Caki2 (cell line): Measurements from ENCODE around the gene SUCO. TPM values are rescaled to one million over a fixed set of nuclear protein-coding genes. Genes with fewer than 3 reads are reported as not detected.
A peak's percentile ranks its signal among the peaks of the same experiment; 100 is the strongest.
"Not testable (repeated sequence)": the region's sequence is repeated elsewhere in the genome, so short reads cannot be mapped to it uniquely, and the experiment has no call there.

Experiments
- DNase-seq: peaks from one replicate; pipeline ENCODE4 v3.0.0-alpha.2; 2015; ENCODE audit warnings: low read depth
- in situ Hi-C: cut with HindIII; loops from 2 replicates; pipeline ENCODE4 v1.10.0; 2016; ENCODE audit warnings: low sequenced_read_pairs, low pct_unique_long_range_greater_than_20kb, mixed read lengths
- total RNA-seq: library from RNA; depleted of rRNA; stranded (reverse); fragments of >200 nt; shearing (Covaris generic); gene quantifications from 2 replicates; pipeline ENCODE4 v1.2.3, GENCODE V29; 2014; ENCODE audit warnings: low replicate concordance

SUCO gene
- total RNA-seq, 1 experiment from 2014 or later, result 8.9 TPM

GRCh38 chr1:172589553-172589952 is 56.6 kb downstream of the SUCO start:
- in situ Hi-C loops, result no loop called here
- no peak for DNase-seq

GRCh38 chr1:172591429-172591828 is 58.5 kb downstream of the SUCO start:
- DNase-seq, in situ Hi-C loops: not testable (repeated sequence)

GRCh38 chr1:172595066-172595465 is 62.1 kb downstream of the SUCO start:
- in situ Hi-C loops, DNase-seq: not testable (repeated sequence)

GRCh38 chr1:172596782-172597181 is 63.8 kb downstream of the SUCO start:
- DNase-seq, in situ Hi-C loops: not testable (repeated sequence)

- in situ Hi-C loops, result no loop called here
- DNase-seq, result no peak
Measured at GRCh38 chr1:172599912-172600311, 67.0 kb downstream of the SUCO start.

GRCh38 chr1:172600615-172601014 is 67.7 kb downstream of the SUCO start:
- DNase-seq, result no peak
- in situ Hi-C loops, result no loop called here

- in situ Hi-C loops, result no loop called here
Measured at GRCh38 chr1:172601046-172601630, 68.2 kb downstream of the SUCO start.

GRCh38 chr1:172602706-172603105 is 69.8 kb downstream of the SUCO start:
- DNase-seq, result no peak
- in situ Hi-C loops, result no loop called here

More at GRCh38 chr1:172601046-172601630, 68.2 kb downstream of the SUCO start:
- no peak for DNase-seq

GRCh38 chr1:172603816-172604215 is 70.9 kb downstream of the SUCO start:
- in situ Hi-C loops, result no loop called here
- DNase-seq, result no peak

- in situ Hi-C loops, result no loop called here
- DNase-seq, result no peak
Measured at GRCh38 chr1:172605641-172606040, 72.7 kb downstream of the SUCO start.

- no peak for DNase-seq
- in situ Hi-C loops, result no loop called here
Measured at GRCh38 chr1:172607145-172607544, 74.2 kb downstream of the SUCO start.

- no peak for DNase-seq
- in situ Hi-C loops, result no loop called here
Measured at GRCh38 chr1:172608098-172608601, 75.2 kb downstream of the SUCO start.

GRCh38 chr1:172609528-172609927 is 76.6 kb downstream of the SUCO start:
- in situ Hi-C loops, result no loop called here
- peak; percentile 25 for DNase-seq

GRCh38 chr1:172612478-172612877 is 79.5 kb downstream of the SUCO start:
- in situ Hi-C loops, result no loop called here

GRCh38 chr1:172613294-172613693 is 80.3 kb downstream of the SUCO start:
- DNase-seq, result no peak
- in situ Hi-C loops, result no loop called here

More at GRCh38 chr1:172612478-172612877, 79.5 kb downstream of the SUCO start:
- DNase-seq, result no peak

- no peak for DNase-seq
- in situ Hi-C loops, result no loop called here
Measured at GRCh38 chr1:172616195-172616594, 83.2 kb downstream of the SUCO start.

- in situ Hi-C loops, result no loop called here
Measured at GRCh38 chr1:172616636-172617035, 83.7 kb downstream of the SUCO start.

GRCh38 chr1:172620603-172621002 is 87.7 kb downstream of the SUCO start:
- DNase-seq, in situ Hi-C loops: not testable (repeated sequence)

More at GRCh38 chr1:172616636-172617035, 83.7 kb downstream of the SUCO start:
- no peak for DNase-seq

GRCh38 chr1:172622541-172622940 is 89.6 kb downstream of the SUCO start:
- in situ Hi-C loops, result no loop called here
- no peak for DNase-seq

- DNase-seq, result no peak
- in situ Hi-C loops, result no loop called here
Measured at GRCh38 chr1:172623748-172624147, 90.8 kb downstream of the SUCO start.
